OCI-LY3 (cell line): Measurements from ENCODE around the gene ARHGAP10.

Source experiments
- EZH2phosphoT487 ChIP-seq: fragments of 200-600 bp; shearing (Covaris generic); IDR thresholded peaks from 2 replicates; pipeline ENCODE4 v1.6.1; 2018; ENCODE audit warnings: antibody characterized with exemption, mixed run types, low read depth
- TF ChIP-seq, protein P1 (sequence below): fragments of 200-600, 300-600 bp; sonication (generic); IDR thresholded peaks from 2 replicates; pipeline ENCODE4 v1.5.1; 2014; ENCODE audit warnings: antibody characterized with exemption, low read length, low read depth

DNA sequence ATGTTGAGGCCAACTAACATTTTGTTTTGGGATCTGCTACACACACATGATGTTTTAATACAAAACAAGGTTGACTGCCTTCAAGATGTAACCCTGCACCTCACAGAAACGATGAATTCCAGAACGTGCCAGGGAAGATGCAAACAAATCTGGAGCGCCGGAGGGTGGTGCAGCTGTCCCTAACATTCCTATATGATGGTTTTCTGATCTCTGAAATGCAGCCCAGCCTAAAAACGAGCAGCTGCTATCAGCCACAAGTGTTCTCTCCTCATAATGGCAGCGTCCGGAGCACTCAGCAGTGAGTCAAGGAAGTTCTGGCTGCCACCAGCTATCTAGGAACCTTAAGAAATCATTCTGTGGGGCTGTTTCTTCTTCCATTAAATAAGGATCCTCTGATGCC is 376.9 kb downstream of the ARHGAP10 start:
- TF ChIP-seq, protein P1, sequence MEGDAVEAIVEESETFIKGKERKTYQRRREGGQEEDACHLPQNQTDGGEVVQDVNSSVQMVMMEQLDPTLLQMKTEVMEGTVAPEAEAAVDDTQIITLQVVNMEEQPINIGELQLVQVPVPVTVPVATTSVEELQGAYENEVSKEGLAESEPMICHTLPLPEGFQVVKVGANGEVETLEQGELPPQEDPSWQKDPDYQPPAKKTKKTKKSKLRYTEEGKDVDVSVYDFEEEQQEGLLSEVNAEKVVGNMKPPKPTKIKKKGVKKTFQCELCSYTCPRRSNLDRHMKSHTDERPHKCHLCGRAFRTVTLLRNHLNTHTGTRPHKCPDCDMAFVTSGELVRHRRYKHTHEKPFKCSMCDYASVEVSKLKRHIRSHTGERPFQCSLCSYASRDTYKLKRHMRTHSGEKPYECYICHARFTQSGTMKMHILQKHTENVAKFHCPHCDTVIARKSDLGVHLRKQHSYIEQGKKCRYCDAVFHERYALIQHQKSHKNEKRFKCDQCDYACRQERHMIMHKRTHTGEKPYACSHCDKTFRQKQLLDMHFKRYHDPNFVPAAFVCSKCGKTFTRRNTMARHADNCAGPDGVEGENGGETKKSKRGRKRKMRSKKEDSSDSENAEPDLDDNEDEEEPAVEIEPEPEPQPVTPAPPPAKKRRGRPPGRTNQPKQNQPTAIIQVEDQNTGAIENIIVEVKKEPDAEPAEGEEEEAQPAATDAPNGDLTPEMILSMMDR = no peak
- TF ChIP-seq EZH2phosphoT487 = no peak
